A673 (cell line): Measurements from ENCODE around the gene RAB11FIP4. TPM values are rescaled to one million over a fixed set of nuclear protein-coding genes. Genes with fewer than 3 reads are reported as not detected.

Source experiments
- BruUV-seq: library from RNA; stranded (reverse); fragments of 400-500 nt; replicated peaks from 2 replicates; lab custom pipeline; 2021; lab: Mats Ljungman, UMichigan
- CTCF ChIA-PET: fragments of 300-600 bp; sonication (Branson Sonifier 250); formaldehyde crosslinking; loops from one replicate; lab custom pipeline; 2022; ENCODE audit warnings: antibody characterized with exemption; lab: Charles Lee
- POLR2A ChIA-PET: fragments of 300-600 bp; sonication (Branson Sonifier 250); formaldehyde crosslinking; loops from one replicate; lab custom pipeline; 2022; ENCODE audit warnings: antibody characterized with exemption; ENCODE audit not compliant: low non-redundant PET; lab: Charles Lee
- DNase-seq: peaks from one replicate; pipeline ENCODE4 v3.0.0-alpha.2; 2015; ENCODE audit warnings: low spot score
- H3K27ac ChIP-seq: fragments of 200-600 bp; sonication (generic); 2 replicates; pipeline ENCODE4 v1.5.1; 2016; ENCODE audit warnings: mixed run types, low read depth, mild to moderate bottlenecking, mixed read lengths, antibody characterized with exemption, low read length; ENCODE audit not compliant: poor library complexity, severe bottlenecking
- H3K27me3 ChIP-seq: fragments of 200-600 bp; sonication (generic); replicated peaks from 2 replicates; pipeline ENCODE4 v1.6.1; 2017; ENCODE audit warnings: mixed run types, low read depth, mild to moderate bottlenecking, mixed read lengths, antibody characterized with exemption, low read length; ENCODE audit not compliant: insufficient read depth, poor library complexity
- H3K36me3 ChIP-seq: fragments of 200-600 bp; sonication (generic); 2 replicates; pipeline ENCODE4 v1.6.1; 2016; ENCODE audit warnings: mixed run types, mild to moderate bottlenecking, mixed read lengths, antibody characterized with exemption, low read length; ENCODE audit not compliant: insufficient read depth, poor library complexity, severe bottlenecking
- H3K4me1 ChIP-seq: fragments of 200-600 bp; sonication (generic); 2 replicates; pipeline ENCODE4 v1.6.1; 2017; ENCODE audit warnings: mixed run types, mild to moderate bottlenecking, mixed read lengths, antibody characterized with exemption, low read length; ENCODE audit not compliant: insufficient read depth, poor library complexity, severe bottlenecking
- H3K4me3 ChIP-seq: fragments of 200-600 bp; sonication (generic); 2 replicates; pipeline ENCODE4 v1.5.1; 2016; ENCODE audit warnings: low read depth, mixed run types, mild to moderate bottlenecking, mixed read lengths, low read length; ENCODE audit not compliant: poor library complexity, severe bottlenecking
- H3K9me3 ChIP-seq: fragments of 200-600 bp; sonication (generic); 2 replicates; pipeline ENCODE4 v1.6.1; 2016; ENCODE audit warnings: mixed run types, low read depth, mild to moderate bottlenecking, mixed read lengths, antibody characterized with exemption, low read length; ENCODE audit not compliant: poor library complexity, severe bottlenecking
- CTCF ChIP-seq: fragments of 300-800, 200-600 bp; sonication (generic); conservative IDR thresholded peaks from 2 replicates; pipeline ENCODE4 v1.5.1; 2017; ENCODE audit warnings: low read depth, mild to moderate bottlenecking, antibody characterized with exemption, low read length, moderate library complexity, mixed read lengths
- EZH2 ChIP-seq: fragments of 200-600 bp; sonication (generic); IDR thresholded peaks from 2 replicates; pipeline ENCODE4 v1.6.1; 2017; ENCODE audit warnings: borderline replicate concordance, low read depth, mild to moderate bottlenecking, mixed read lengths, antibody characterized with exemption, low read length; ENCODE audit not compliant: poor library complexity, severe bottlenecking
- intact Hi-C: fragments of 100-400 bp; cut with micrococcal nuclease; formaldehyde crosslinking; loops from one replicate; pipeline ENCODE4 v1.10.0; 2022; ENCODE audit not compliant: unreplicated experiment
- total RNA-seq: library from RNA; stranded (reverse); gene quantifications from 2 replicates; pipeline ENCODE4 v1.2.3, GENCODE V29; 2021

RAB11FIP4 gene
- total RNA-seq, 1 experiment from 2014 or later: 2.4 TPM

- BruUV-seq: no TSS peak
- Histone ChIP-seq H3K4me3 (no peak overlapping the region), H3K36me3 (no peaks in the 10 kb centered on the region), H3K27ac (no peak overlapping the region), H3K4me1 (no peaks in the 10 kb centered on the region), H3K9me3 (no peaks in the 10 kb centered on the region), H3K27me3 (no peaks in the 10 kb centered on the region)
- TF ChIP-seq CTCF: no peak
- no peak for TF ChIP-seq EZH2
- ChIA-PET POLR2A (no interaction called here), CTCF (no interaction called here)
- DNase-seq: no peak
- intact Hi-C loops: no loop called here
Measured at GRCh38 chr17:31496601-31497000, 105.1 kb downstream of the RAB11FIP4 start.

- Histone ChIP-seq H3K36me3 (no peaks in the 10 kb centered on the region), H3K27me3 (no peaks in the 10 kb centered on the region), H3K27ac (no peak overlapping the region), H3K4me3 (no peak overlapping the region), H3K4me1 (no peaks in the 10 kb centered on the region), H3K9me3 (no peaks in the 10 kb centered on the region)
- POLR2A ChIA-PET: no interaction called here
- no TSS peak for BruUV-seq
- intact Hi-C loops: no loop called here
- CTCF ChIA-PET: no interaction called here
- no peak for TF ChIP-seq CTCF
- TF ChIP-seq EZH2: no peak
- no peak for DNase-seq
Measured at GRCh38 chr17:31497431-31497830, 106.0 kb downstream of the RAB11FIP4 start.

GRCh38 chr17:31497994-31498826 is 106.7 kb downstream of the RAB11FIP4 start:
- H3K27ac ChIP-seq: no peak overlapping the region
- H3K9me3 ChIP-seq: no peaks in the 10 kb centered on the region
- DNase-seq: no peak
- ChIA-PET CTCF (no interaction called here), POLR2A (no interaction called here)
- intact Hi-C loops: no loop called here
- H3K4me3 ChIP-seq: no peak overlapping the region
- no peak for TF ChIP-seq CTCF
- TF ChIP-seq EZH2: no peak
- no peaks in the 10 kb centered on the region for H3K4me1 ChIP-seq
- H3K36me3 ChIP-seq: no peaks in the 10 kb centered on the region
- no TSS peak for BruUV-seq
- H3K27me3 ChIP-seq: no peaks in the 10 kb centered on the region
